HepG2 (cell line): ENCODE data around the gene DIPK1C. TPM values are rescaled to one million over a fixed set of nuclear protein-coding genes. Genes with fewer than 3 reads are reported as not detected.

Source experiments
- ARHGAP35 ChIP-seq: sonication (generic); formaldehyde crosslinking; IDR thresholded peaks from 2 replicates; pipeline ENCODE4 v1.9.0; 2022; ENCODE audit warnings: mild to moderate bottlenecking, inconsistent platforms, moderate library complexity, missing genetic modification reagents, borderline replicate concordance
- CEBPZ ChIP-seq: IDR thresholded peaks from 2 replicates; pipeline ENCODE4 v1.6.1; 2012; ENCODE audit warnings: low read length, improper control_type of control experiment
- CSRNP1 ChIP-seq: sonication (generic); formaldehyde crosslinking; IDR thresholded peaks from 2 replicates; pipeline ENCODE4 v1.8.1; 2023; ENCODE audit warnings: mild to moderate bottlenecking, missing genetic modification reagents
- CSRNP2 ChIP-seq: sonication (generic); formaldehyde crosslinking; conservative IDR thresholded peaks from 2 replicates; pipeline ENCODE4 v1.8.0; 2022; ENCODE audit warnings: low read depth, missing genetic modification reagents
- EED ChIP-seq: sonication (generic); formaldehyde crosslinking; IDR thresholded peaks from 2 replicates; pipeline ENCODE4 v1.5.0; 2020; ENCODE audit warnings: mild to moderate bottlenecking, missing genetic modification reagents
- GLI4 ChIP-seq: sonication (generic); formaldehyde crosslinking; IDR thresholded peaks from 2 replicates; pipeline ENCODE4 v1.5.1; 2020; ENCODE audit warnings: missing genetic modification reagents, mild to moderate bottlenecking, moderate library complexity, borderline replicate concordance
- HOXA9 ChIP-seq: sonication (generic); formaldehyde crosslinking; IDR thresholded peaks from 2 replicates; pipeline ENCODE4 v1.8.1; 2022; ENCODE audit warnings: missing genetic modification reagents, mild to moderate bottlenecking, moderate library complexity, borderline replicate concordance
- KLF9 ChIP-seq: IDR thresholded peaks from 2 replicates; pipeline ENCODE4 v1.6.1; 2016; ENCODE audit warnings: low read depth
- MTERF4 ChIP-seq: sonication (generic); formaldehyde crosslinking; IDR thresholded peaks from 2 replicates; pipeline ENCODE4 v1.8.0; 2023; ENCODE audit warnings: mild to moderate bottlenecking, missing genetic modification reagents
- PHF8 ChIP-seq: sonication (generic); formaldehyde crosslinking; IDR thresholded peaks from 2 replicates; pipeline ENCODE4 v1.5.0; 2020; ENCODE audit warnings: missing genetic modification reagents
- POGK ChIP-seq: sonication (generic); formaldehyde crosslinking; conservative IDR thresholded peaks from 2 replicates; pipeline ENCODE4 v1.8.0; 2022; ENCODE audit warnings: mild to moderate bottlenecking, moderate library complexity, missing genetic modification reagents
- SALL1 ChIP-seq: sonication (generic); formaldehyde crosslinking; IDR thresholded peaks from 2 replicates; pipeline ENCODE4 v1.8.0; 2022; ENCODE audit warnings: mild to moderate bottlenecking, missing genetic modification reagents
- ZMAT3 ChIP-seq: sonication (generic); formaldehyde crosslinking; conservative IDR thresholded peaks from 2 replicates; pipeline ENCODE4 v1.7.0; 2021; ENCODE audit warnings: missing genetic modification reagents
- ZNF329 ChIP-seq: sonication (generic); formaldehyde crosslinking; IDR thresholded peaks from 2 replicates; pipeline ENCODE4 v1.9.0; 2021; ENCODE audit warnings: low read depth, mild to moderate bottlenecking, missing genetic modification reagents
- ZNF441 ChIP-seq: sonication (generic); formaldehyde crosslinking; IDR thresholded peaks from 2 replicates; pipeline ENCODE4 v1.7.0; 2021; ENCODE audit warnings: missing genetic modification reagents, borderline replicate concordance
- ZUFSP ChIP-seq: sonication (generic); formaldehyde crosslinking; IDR thresholded peaks from 2 replicates; pipeline ENCODE4 v1.9.0; 2021; ENCODE audit warnings: missing genetic modification reagents, mild to moderate bottlenecking, borderline replicate concordance
- polyA plus RNA-seq, 8 experiments: library from polyadenylated mRNA; depleted of rRNA in 3 of 8; stranded (reverse) in 7 of 8; unstranded in 1 of 8; fragments of >200 nt; fragmentation: Illumina TruSeq in 4 of 8; extraction: Trizol in 4 of 8; gene quantifications; 2 replicates each; pipeline versions ENCODE4 v1.2.1 to v1.2.3, GENCODE V29; 2011 to 2016; ENCODE audit warnings: low read depth in 4 of 8, missing spikeins in 1 of 8, mixed read lengths in 1 of 8; ENCODE audit not compliant: insufficient read depth in 1 of 8
- total RNA-seq, 5 experiments: library from RNA; depleted of rRNA; stranded (reverse); fragments of >200 nt; fragmentation: Illumina TruSeq; extraction: Trizol; gene quantifications; 2 replicates each; pipeline ENCODE4 v1.2.3, GENCODE V29; 2016; ENCODE audit warnings: low read depth in 1 of 5

DIPK1C gene
- total and polyA plus RNA-seq, 2 of the 13 experiments (the other 11 are each of a cell fraction or from before 2014, with no cell fraction given), result 1.8 TPM; not detected in 1

- TF ChIP-seq CSRNP1 (CRISPR knock-in tag), result 0 out of 2 replicates have a peak, but pooled peaks have one; percentile 58
- TF ChIP-seq POGK (CRISPR knock-in tag), result no peak
- 0 out of 2 replicates have a peak, but pooled peaks have one; percentile 28 for TF ChIP-seq ARHGAP35 (CRISPR knock-in tag)
- TF ChIP-seq SALL1 (CRISPR knock-in tag), result no peak
- TF ChIP-seq PHF8, result peak; percentile 3; the same call in 1 of the 2 replicates
- TF ChIP-seq KLF9 (CRISPR knock-in tag), result no peak
- no peak for TF ChIP-seq CEBPZ
- peak; percentile 34; the same call in 1 of the 2 replicates for TF ChIP-seq MTERF4 (CRISPR knock-in tag)
- TF ChIP-seq CSRNP2 (CRISPR knock-in tag), result no peak
- TF ChIP-seq ZNF441 (CRISPR knock-in tag), result no peak
- no peak for TF ChIP-seq ZNF329 (CRISPR knock-in tag)
- TF ChIP-seq GLI4 (CRISPR knock-in tag), result no peak
- no peak for TF ChIP-seq ZUFSP (CRISPR knock-in tag)
- peak; percentile 90 for TF ChIP-seq ZMAT3 (CRISPR knock-in tag)
- no peak for TF ChIP-seq HOXA9 (CRISPR knock-in tag)
- peak; percentile 87; the same call in 1 of the 2 replicates for TF ChIP-seq EED
Measured at GRCh38 chr18:74496508-74497323, 39.6 kb upstream of the DIPK1C start (continued).
